K562 (cell line): Measurements from ENCODE around the gene RAG2. TPM values are rescaled to one million over a fixed set of nuclear protein-coding genes. Genes with fewer than 3 reads are reported as not detected.

Experiments used
- ATAC-seq: fragments of 200-7000 bp; cut with Tn5 transposase; 3 replicates; pipeline ENCODE4 v1.9.1; 2020; ENCODE audit warnings: moderate library complexity
- BruUV-seq: library from RNA; stranded (reverse); fragments of 400-500 nt; replicated peaks from 2 replicates; lab custom pipeline; 2021; lab: Mats Ljungman, UMichigan
- CTCF ChIA-PET: fragments of 300-600 bp; formaldehyde crosslinking; extraction: SDS; loops from one replicate; lab custom pipeline; 2021; ENCODE audit warnings: low intra/inter-chr PET ratio; lab: Yijun Ruan, JAX
- POLR2A ChIA-PET: fragments of 300-600, 350-650 bp; sonication (Branson Sonifier 250); formaldehyde crosslinking; extraction: SDS; loops from one replicate; lab custom pipeline; 2021; ENCODE audit warnings: antibody characterized with exemption, inconsistent platforms; lab: Yijun Ruan, JAX
- DNase-seq, 4 experiments: peaks; one replicate each; pipeline versions ENCODE4 v3.0.0 to v3.0.0-alpha.2; 2011 to 2018; ENCODE audit warnings: low spot score in 3 of 4, mixed read lengths in 3 of 4; ENCODE audit errors: extremely low read depth in 1 of 4
- FAIRE-seq: peaks from 2 replicates; lab custom pipeline; 2011; peaks lifted over from hg19 to GRCh38; lab: Jason Lieb, UNC
- H2AFZ ChIP-seq: 2 replicates; pipeline ENCODE4 v1.6.0; 2011; ENCODE audit warnings: low read depth, low read length, control low read depth, inconsistent platforms
- H3K27ac ChIP-seq: fragments of 200-600 bp; 3 replicates; pipeline ENCODE4 v1.8.0; 2011; ENCODE audit warnings: low read depth, mild to moderate bottlenecking, control low read depth, inconsistent platforms, low read length, moderate library complexity, mixed read lengths; ENCODE audit errors: extremely low read depth
- H3K27me3 ChIP-seq, 2 experiments: fragments of 300-600 bp in 1 of 2; 2 replicates in 1 of 2; 3 replicates in 1 of 2; pipeline versions ENCODE4 v1.6.0 to v1.8.0; 2011; ENCODE audit warnings: inconsistent platforms in 2 of 2, low read length in 2 of 2, mild to moderate bottlenecking in 1 of 2, mixed read lengths in 1 of 2, moderate library complexity in 1 of 2; ENCODE audit not compliant: control insufficient read depth in 2 of 2, insufficient read depth in 2 of 2
- H3K36me3 ChIP-seq: fragments of 300-600 bp; 3 replicates; pipeline ENCODE4 v1.8.0; 2011; ENCODE audit warnings: mild to moderate bottlenecking, low read length, inconsistent platforms; ENCODE audit not compliant: control insufficient read depth, insufficient read depth
- H3K4me1 ChIP-seq, 2 experiments: fragments of 200-600 bp in 1 of 2; replicated peaks in 1 of 2; 2 replicates in 1 of 2; 3 replicates in 1 of 2; pipeline versions ENCODE4 v1.5.1 to v1.8.0; 2011; ENCODE audit warnings: inconsistent platforms in 2 of 2, low read length in 2 of 2, mild to moderate bottlenecking in 1 of 2, mixed read lengths in 1 of 2, moderate library complexity in 1 of 2; ENCODE audit not compliant: control insufficient read depth in 2 of 2, insufficient read depth in 2 of 2
- H3K4me2 ChIP-seq: 2 replicates; pipeline ENCODE4 v1.6.1; 2011; ENCODE audit warnings: low read length, control low read depth, inconsistent platforms, mixed read lengths; ENCODE audit not compliant: insufficient read depth
- H3K4me3 ChIP-seq: fragments of 200-600 bp; sonication (generic), shearing (Covaris generic); 2 replicates; pipeline ENCODE4 v1.5.1; 2016; ENCODE audit warnings: control low read depth, inconsistent platforms
- H3K79me2 ChIP-seq: fragments of 200-600 bp; 3 replicates; pipeline ENCODE4 v1.8.0; 2011; ENCODE audit warnings: low read length, inconsistent platforms; ENCODE audit not compliant: control insufficient read depth, insufficient read depth
- H3K9ac ChIP-seq, 2 experiments: 2 replicates each; pipeline versions ENCODE4 v1.6.0 to v1.6.1; 2011; ENCODE audit warnings: low read depth in 2 of 2, low read length in 2 of 2, control low read depth in 1 of 2, inconsistent platforms in 1 of 2, mild to moderate bottlenecking in 1 of 2, mixed read lengths in 1 of 2; ENCODE audit not compliant: insufficient read depth in 1 of 2
- H3K9me1 ChIP-seq: one replicate; pipeline ENCODE4 v1.6.0; 2011; ENCODE audit warnings: inconsistent platforms, mild to moderate bottlenecking, low read length, moderate library complexity; ENCODE audit not compliant: control insufficient read depth, insufficient read depth
- H3K9me3 ChIP-seq: replicated peaks from 2 replicates; pipeline ENCODE4 v1.5.1; 2011; ENCODE audit warnings: low read depth, low read length, inconsistent platforms; ENCODE audit not compliant: control insufficient read depth, insufficient read depth
- H4K20me1 ChIP-seq: replicated peaks from 2 replicates; pipeline ENCODE4 v1.6.1; 2011; ENCODE audit warnings: low read length, inconsistent platforms, mixed read lengths; ENCODE audit not compliant: control insufficient read depth, insufficient read depth
- CBX1 ChIP-seq: sonication (generic); IDR thresholded peaks from 2 replicates; pipeline ENCODE4 v1.6.1; 2016; ENCODE audit warnings: antibody characterized with exemption, low read depth, mild to moderate bottlenecking
- ETV5 ChIP-seq: sonication (generic); formaldehyde crosslinking; IDR thresholded peaks from 2 replicates; pipeline ENCODE4 v1.4.0; 2020; ENCODE audit warnings: low read depth, mild to moderate bottlenecking, missing genetic modification reagents
- FIP1L1 ChIP-seq: fragments of 200-400 bp; formaldehyde crosslinking; IDR thresholded peaks from 2 replicates; pipeline ENCODE4 v1.6.1; 2018; ENCODE audit warnings: mild to moderate bottlenecking, low read depth, low read length; ENCODE audit not compliant: poor library complexity, severe bottlenecking
- HNRNPUL1 ChIP-seq: fragments of 200-400 bp; formaldehyde crosslinking; IDR thresholded peaks from 2 replicates; pipeline ENCODE4 v1.6.1; 2017; ENCODE audit warnings: low read length
- MED1 ChIP-seq: sonication (generic); formaldehyde crosslinking; IDR thresholded peaks from 2 replicates; pipeline ENCODE4 v1.8.1; 2023; ENCODE audit warnings: missing genetic modification reagents, borderline replicate concordance
- OTX1 ChIP-seq: fragments of 450-650 bp; formaldehyde crosslinking; IDR thresholded peaks from 2 replicates; pipeline ENCODE4 v1.4.0; 2022; ENCODE audit warnings: mild to moderate bottlenecking
- PHF21A ChIP-seq: fragments of 450-650 bp; IDR thresholded peaks from 2 replicates; pipeline ENCODE4 v1.6.1; 2017; ENCODE audit warnings: low read depth, borderline replicate concordance
- RB1 ChIP-seq: fragments of 450-650 bp; IDR thresholded peaks from 2 replicates; pipeline ENCODE4 v1.6.1; 2017; ENCODE audit warnings: low read depth, mild to moderate bottlenecking
- RBM17 ChIP-seq: fragments of 200-400 bp; formaldehyde crosslinking; IDR thresholded peaks from 2 replicates; pipeline ENCODE4 v1.6.1; 2017; ENCODE audit warnings: low read depth, mild to moderate bottlenecking, low read length, borderline replicate concordance
- SIX5 ChIP-seq, 2 experiments: IDR thresholded peaks; 2 replicates each; pipeline ENCODE4 v1.6.1; 2011; ENCODE audit warnings: low read length in 2 of 2, borderline replicate concordance in 1 of 2, low read depth in 1 of 2, mild to moderate bottlenecking in 1 of 2, moderate library complexity in 1 of 2; ENCODE audit not compliant: insufficient read depth in 1 of 2
- SMARCC2 ChIP-seq: fragments of 450-650 bp; IDR thresholded peaks from 2 replicates; pipeline ENCODE4 v1.6.1; 2017; ENCODE audit warnings: antibody characterized with exemption, moderate library complexity, mild to moderate bottlenecking, low read depth
- SREBF2 ChIP-seq: sonication (generic); formaldehyde crosslinking; IDR thresholded peaks from 2 replicates; pipeline ENCODE4 v1.4.0; 2020; ENCODE audit warnings: mild to moderate bottlenecking, missing genetic modification reagents
- SUPT5H ChIP-seq: fragments of 450-650 bp; IDR thresholded peaks from 2 replicates; pipeline ENCODE4 v1.6.1; 2016
- TRIM28 ChIP-seq: fragments of 450-650 bp; IDR thresholded peaks from 2 replicates; pipeline ENCODE4 v1.6.1; 2017
- YY1 ChIP-seq, 3 experiments: IDR thresholded peaks; 2 replicates each; pipeline ENCODE4 v1.6.1; 2011; ENCODE audit warnings: low read length in 2 of 3, mild to moderate bottlenecking in 2 of 3, moderate library complexity in 2 of 3, borderline replicate concordance in 1 of 3, control low read depth in 1 of 3, low read depth in 1 of 3; ENCODE audit not compliant: insufficient read depth in 3 of 3, insufficient replicate concordance in 2 of 3, control insufficient read depth in 1 of 3, insufficient read length in 1 of 3; ENCODE audit errors: extremely low read depth in 1 of 3
- ZNF444 ChIP-seq: fragments of 250-450 bp; sonication (Bioruptor Pico); IDR thresholded peaks from 2 replicates; pipeline ENCODE4 v1.4.0; 2020; ENCODE audit warnings: mild to moderate bottlenecking, moderate library complexity
- ZNF77 ChIP-seq: fragments of 250-450 bp; sonication (Bioruptor Pico); IDR thresholded peaks from 2 replicates; pipeline ENCODE4 v1.5.0; 2020
- ZSCAN32 ChIP-seq: fragments of 450-650 bp; formaldehyde crosslinking; IDR thresholded peaks from 2 replicates; pipeline ENCODE4 v1.4.0; 2020; ENCODE audit warnings: mild to moderate bottlenecking, moderate library complexity
- in situ Hi-C: fragments of 300-500 bp; cut with MboI; formaldehyde crosslinking; loops from 4 replicates; pipeline ENCODE4 v1.15.0; 2018; ENCODE audit warnings: inconsistent platforms, mixed read lengths
- intact Hi-C: fragments of 100-400 bp; cut with micrococcal nuclease; formaldehyde crosslinking; loops from 2 replicates; pipeline ENCODE4 v1.14.2; 2022
- polyA plus RNA-seq, 8 experiments: library from polyadenylated mRNA; depleted of rRNA in 4 of 8; stranded (reverse) in 5 of 8; unstranded in 3 of 8; fragments of >200 nt; fragmentation: Nextera tagmentation in 2 of 8; fragmentation: Illumina TruSeq in 1 of 8; extraction: Ambion mirVana in 2 of 8; extraction: Trizol in 1 of 8; gene quantifications; 2 replicates each; pipeline versions ENCODE4 v1.2.1 to v1.2.3, GENCODE V29; 2011 to 2014; ENCODE audit warnings: inconsistent platforms in 1 of 8, missing spikeins in 1 of 8
- total RNA-seq, 7 experiments: library from RNA; depleted of rRNA in 6 of 7; stranded (reverse); fragments of >200 nt in 6 of 7; fragmentation: Illumina TruSeq in 2 of 7; extraction: Trizol in 2 of 7; gene quantifications; 2 replicates each; pipeline versions ENCODE4 v1.2.1 to v1.2.3, GENCODE V29; 2011 to 2021; ENCODE audit warnings: low replicate concordance in 1 of 7
- TF ChIP-seq, protein P1 (sequence below): IDR thresholded peaks from 2 replicates; pipeline ENCODE4 v1.6.1; 2011; ENCODE audit not compliant: insufficient read length; ENCODE audit errors: extremely low read depth

The RAG2 gene
- total and polyA plus RNA-seq, 9 of the 15 experiments (the other 6 are each of a cell fraction or from before 2014, with no cell fraction given) = 0.06 to 2.7 (median 0.26) TPM; not detected in 3

DNA sequence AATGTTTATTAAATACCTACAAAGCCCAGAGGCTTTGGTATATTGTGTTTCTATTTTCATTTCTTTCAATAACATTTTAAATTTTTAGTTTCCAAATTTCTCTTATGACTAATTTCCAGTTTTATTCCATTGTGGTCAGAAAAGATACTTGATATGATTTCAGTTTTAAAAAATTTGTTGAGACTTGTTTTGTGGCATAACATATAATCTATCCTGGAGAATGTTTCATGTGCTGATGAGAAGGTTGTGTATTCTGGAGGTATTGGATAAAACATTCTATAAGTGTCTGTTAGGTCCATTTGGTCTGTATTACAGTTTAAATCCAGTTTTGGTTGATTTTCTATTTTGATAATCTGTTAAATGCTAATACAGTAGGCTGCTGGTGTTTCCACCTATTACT, 40.0 kb downstream of the RAG2 start:
- peak overlapping the region; percentile 31 for H3K4me3 ChIP-seq
- BruUV-seq = no TSS peak
- H3K4me1 ChIP-seq = no peaks in the 10 kb centered on the region; a peak in 2 of 5 replicates
- peak overlapping the region in 1 of 2 experiments; percentile 66; a peak in 2 of 4 replicates for H3K9ac ChIP-seq
- TF ChIP-seq SIX5 (IDR thresholded peaks at IDR 0.05; ENCODE audit: borderline replicate concordance in 1 of 2, insufficient read depth in 1 of 2, low read depth in 1 of 2, low read length in 2 of 2) (no peak), MED1 (no peak), ETV5 (CRISPR knock-in tag) (no peak), PHF21A (no peak), RB1 (no peak), HNRNPUL1 (no peak), SREBF2 (CRISPR knock-in tag) (no peak), SMARCC2 (no peak), RBM17 (no peak), TRIM28 (no peak), ZNF444 (no peak), FIP1L1 (no peak), SUPT5H (no peak), OTX1 (CRISPR knock-in tag) (no peak), YY1 (IDR thresholded peaks at IDR 0.05; ENCODE audit: borderline replicate concordance in 1 of 3, control insufficient read depth in 1 of 3, extremely low read depth in 1 of 3, insufficient read depth in 3 of 3, insufficient read length in 1 of 3, insufficient replicate concordance in 2 of 3, low read depth in 1 of 3, low read length in 2 of 3) (no peak), ZNF77 (CRISPR knock-in tag) (no peak), ZSCAN32 (no peak), CBX1 (no peak)
- TF ChIP-seq, protein P1, sequence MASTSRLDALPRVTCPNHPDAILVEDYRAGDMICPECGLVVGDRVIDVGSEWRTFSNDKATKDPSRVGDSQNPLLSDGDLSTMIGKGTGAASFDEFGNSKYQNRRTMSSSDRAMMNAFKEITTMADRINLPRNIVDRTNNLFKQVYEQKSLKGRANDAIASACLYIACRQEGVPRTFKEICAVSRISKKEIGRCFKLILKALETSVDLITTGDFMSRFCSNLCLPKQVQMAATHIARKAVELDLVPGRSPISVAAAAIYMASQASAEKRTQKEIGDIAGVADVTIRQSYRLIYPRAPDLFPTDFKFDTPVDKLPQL = no peak
- FAIRE-seq (no peak), DNase-seq (no peak), ATAC-seq (peak; percentile 26; the same call in 1 of the 3 replicates)
- H3K79me2 ChIP-seq = no peaks in the 10 kb centered on the region
- in situ Hi-C loops = no loop called here
- no peaks in the 10 kb centered on the region for H3K36me3 ChIP-seq
- no peaks in the 10 kb centered on the region for H3K9me1 ChIP-seq
- H2AFZ ChIP-seq = peak overlapping the region; percentile 98
- intact Hi-C loops = no loop called here
- H4K20me1 ChIP-seq = no peaks in the 10 kb centered on the region
- H3K9me3 ChIP-seq = peaks cover 1% of the 10 kb centered on the region; the same call in 1 of the 2 replicates
- peak overlapping the region; percentile 66 for H3K4me2 ChIP-seq
- no peaks in the 10 kb centered on the region for H3K27me3 ChIP-seq
- ChIA-PET POLR2A (interaction anchor here (0.6 kb wide), 1 partner anchor 369 kb away, joined by 4 read pairs; no protein-coding TSS in a partner anchor), CTCF (no interaction called here)
- peak overlapping the region; percentile 66; the same call in 1 of the 3 replicates for H3K27ac ChIP-seq
